Tibial artery (tissue), 4 donors: Measurements from ENCODE around the gene ADRB1.

Experiments
- DNase-seq, 2 donors: peaks; one replicate each; pipeline ENCODE4 v3.0.0-alpha.2; 2019
- H3K27ac ChIP-seq, 2 donors: fragments of 200-600 bp; sonication (generic) in 1 of 2; 1 replicate in 1 of 2; 2 replicates in 1 of 2; pipeline ENCODE4 v1.5.1; 2018 to 2019; ENCODE audit warnings: mild to moderate bottlenecking in 1 of 2
- H3K27me3 ChIP-seq, 2 donors: fragments of 200-600 bp; sonication (generic) in 1 of 2; one replicate each; pipeline versions ENCODE4 v1.5.1 to v1.6.0; 2016 to 2019
- H3K36me3 ChIP-seq, 3 donors: fragments of 200-600 bp; sonication (generic) in 2 of 3; one replicate each; pipeline ENCODE4 v1.5.1; 2016 to 2019; ENCODE audit warnings: mild to moderate bottlenecking in 2 of 3
- H3K4me1 ChIP-seq, 4 donors: fragments of 200-600 bp; sonication (generic) in 2 of 4; 1 replicate in 3 of 4; 2 replicates in 1 of 4; pipeline ENCODE4 v1.5.1; 2016 to 2019
- H3K4me3 ChIP-seq, 2 donors: fragments of 200-600 bp; sonication (generic) in 1 of 2; 1 replicate in 1 of 2; 2 replicates in 1 of 2; pipeline ENCODE4 v1.5.1; 2018 to 2019; ENCODE audit warnings: mild to moderate bottlenecking in 2 of 2
- H3K9me3 ChIP-seq, 3 donors: fragments of 200-600 bp; sonication (generic) in 1 of 3; one replicate each; pipeline ENCODE4 v1.5.1; 2016 to 2019
- CTCF ChIP-seq, 2 experiments: fragments of 200-600 bp in 1 of 2; fragments of 450-650 bp in 1 of 2; IDR thresholded peaks; one replicate each; pipeline ENCODE4 v1.5.1; 2017 to 2019; ENCODE audit warnings: antibody characterized with exemption in 2 of 2, mild to moderate bottlenecking in 1 of 2, moderate library complexity in 1 of 2
- intact Hi-C: fragments of 100-400 bp; cut with DNase I; formaldehyde crosslinking; loops from one replicate; pipeline ENCODE4 v1.15.0; 2023; ENCODE audit warnings: low total_unique reads

The ADRB1 gene

GRCh38 chr10:114064151-114065048 lies 20.7 kb downstream of the ADRB1 start:
- TF ChIP-seq CTCF (IDR thresholded peaks at IDR 0.05): no peak
- Histone ChIP-seq H3K27ac (peak overlapping the region in 1 of 2 donors; percentile 26), H3K36me3 (no peaks in the 10 kb centered on the region), H3K4me3 (no peak overlapping the region), H3K4me1 (peaks cover 0 to 44% (median 13%) of the 10 kb centered on the region in 4 donors), H3K27me3 (no peaks in the 10 kb centered on the region), H3K9me3 (no peaks in the 10 kb centered on the region)
- no peak for DNase-seq
- intact Hi-C loops: no loop called here

GRCh38 chr10:114065049-114065435 lies 21.4 kb downstream of the ADRB1 start:
- peaks cover 0 to 44% (median 13%) of the 10 kb centered on the region in 4 donors for H3K4me1 ChIP-seq
- no peaks in the 10 kb centered on the region for H3K9me3 ChIP-seq
- H3K4me3 ChIP-seq: no peak overlapping the region
- no peaks in the 10 kb centered on the region for H3K27me3 ChIP-seq
- DNase-seq: no peak
- intact Hi-C loops: no loop called here
- peak overlapping the region in 1 of 2 donors; percentile 26 for H3K27ac ChIP-seq
- no peak for TF ChIP-seq CTCF (IDR thresholded peaks at IDR 0.05)
- no peaks in the 10 kb centered on the region for H3K36me3 ChIP-seq

- no peak overlapping the region for H3K4me3 ChIP-seq
- H3K27ac ChIP-seq: no peak overlapping the region
- intact Hi-C loops: no loop called here
- no peaks in the 10 kb centered on the region for H3K27me3 ChIP-seq
- no peak for DNase-seq
- no peak for TF ChIP-seq CTCF (IDR thresholded peaks at IDR 0.05)
- no peaks in the 10 kb centered on the region for H3K36me3 ChIP-seq
- no peaks in the 10 kb centered on the region for H3K9me3 ChIP-seq
- peaks cover 0 to 39% (median 13%) of the 10 kb centered on the region in 4 donors for H3K4me1 ChIP-seq
These were observed 24.5 kb downstream of the ADRB1 start for GRCh38 chr10:114068054-114068707.

- TF ChIP-seq CTCF (IDR thresholded peaks at IDR 0.05): no peak
- Histone ChIP-seq H3K4me1 (peaks cover 0 to 20% (median 7%) of the 10 kb centered on the region in 4 donors), H3K27me3 (no peaks in the 10 kb centered on the region), H3K27ac (no peak overlapping the region), H3K36me3 (no peaks in the 10 kb centered on the region), H3K9me3 (no peaks in the 10 kb centered on the region), H3K4me3 (no peak overlapping the region)
- DNase-seq: no peak
- intact Hi-C loops: no loop called here
These were observed 27.0 kb downstream of the ADRB1 start for GRCh38 chr10:114070710-114071109.

GRCh38 chr10:114071178-114071577 lies 27.5 kb downstream of the ADRB1 start:
- no peaks in the 10 kb centered on the region for H3K9me3 ChIP-seq
- H3K4me3 ChIP-seq: no peak overlapping the region
- no peak overlapping the region for H3K27ac ChIP-seq
- peaks cover 0 to 17% (median 7%) of the 10 kb centered on the region in 4 donors for H3K4me1 ChIP-seq
- H3K36me3 ChIP-seq: no peaks in the 10 kb centered on the region
- intact Hi-C loops: no loop called here
- H3K27me3 ChIP-seq: no peaks in the 10 kb centered on the region
- no peak for DNase-seq
- no peak for TF ChIP-seq CTCF (IDR thresholded peaks at IDR 0.05)
